ENCODE measurements around the gene TGM3. TPM values are rescaled to one million over a fixed set of nuclear protein-coding genes. Genes with fewer than 3 reads are reported as not detected.

Gene TGM3
- polyA plus RNA-seq, 1 donor from 2014 or later = 0.24 TPM

GRCh38 chr20:2279253-2279779, 16.5 kb upstream of the TGM3 start:
- H3K9me2 ChIP-seq (ENCODE audit: insufficient read depth, low read length) = no peaks in the 10 kb centered on the region
- no peaks in the 10 kb centered on the region for H3K36me3 ChIP-seq (ENCODE audit: insufficient read depth, low read length)
- H3F3A ChIP-seq (ENCODE audit: insufficient read depth, low read length, poor library complexity, severe bottlenecking) = no peaks in the 10 kb centered on the region
- no peaks in the 10 kb centered on the region for H3K9me3 ChIP-seq (ENCODE audit: low read length)
- no peak overlapping the region for H3K27ac ChIP-seq (ENCODE audit: low read length)
- H3K9ac ChIP-seq (ENCODE audit: low read length) = no peak overlapping the region
- no peak overlapping the region for H3K4me2 ChIP-seq (ENCODE audit: low read length)
- H4K20me1 ChIP-seq (ENCODE audit: insufficient read depth) = no peaks in the 10 kb centered on the region
- TF ChIP-seq REST (IDR thresholded peaks at IDR 0.05; ENCODE audit: borderline replicate concordance) (no peak), CTCF (IDR thresholded peaks at IDR 0.05; ENCODE audit: poor library complexity, severe bottlenecking) (no peak), RAD21 (conservative IDR thresholded peaks at IDR 0.05) (no peak), SMC3 (conservative IDR thresholded peaks at IDR 0.05; ENCODE audit: poor library complexity) (no peak), EP300 (conservative IDR thresholded peaks at IDR 0.05; ENCODE audit: poor library complexity, severe bottlenecking) (no peak), MXI1 (conservative IDR thresholded peaks at IDR 0.05; ENCODE audit: poor library complexity, severe bottlenecking) (no peak), EZH2 (IDR thresholded peaks at IDR 0.05; ENCODE audit: borderline replicate concordance, insufficient read depth, low read length, poor library complexity, severe bottlenecking) (no peak), TAF1 (IDR thresholded peaks at IDR 0.05; ENCODE audit: low read depth) (no peak), POLR2AphosphoS5 (IDR thresholded peaks at IDR 0.05) (no peak)
- no peak overlapping the region for H2AFZ ChIP-seq (ENCODE audit: low read depth, low read length)
- H3K4me3 ChIP-seq (ENCODE audit: low read length) = no peak overlapping the region
- H3K79me2 ChIP-seq (replicated peaks; ENCODE audit: insufficient read depth, low read length) = no peaks in the 10 kb centered on the region
- no peaks in the 10 kb centered on the region for H3K27me3 ChIP-seq (ENCODE audit: insufficient read depth, low read depth, low read length)

- Histone ChIP-seq H2AFZ (ENCODE audit: low read depth, low read length) (no peak overlapping the region), H3K27me3 (ENCODE audit: insufficient read depth, low read depth, low read length) (no peaks in the 10 kb centered on the region), H3K9ac (ENCODE audit: low read length) (no peak overlapping the region), H3K4me2 (ENCODE audit: low read length) (no peak overlapping the region), H3K79me2 (replicated peaks; ENCODE audit: insufficient read depth, low read length) (no peaks in the 10 kb centered on the region), H3K9me3 (ENCODE audit: low read length) (no peaks in the 10 kb centered on the region), H3K9me2 (ENCODE audit: insufficient read depth, low read length) (no peaks in the 10 kb centered on the region), H3K36me3 (ENCODE audit: insufficient read depth, low read length) (no peaks in the 10 kb centered on the region), H3F3A (ENCODE audit: insufficient read depth, low read length, poor library complexity, severe bottlenecking) (no peaks in the 10 kb centered on the region), H4K20me1 (ENCODE audit: insufficient read depth) (no peaks in the 10 kb centered on the region), H3K27ac (ENCODE audit: low read length) (no peak overlapping the region), H3K4me3 (ENCODE audit: low read length) (no peak overlapping the region)
- TF ChIP-seq REST (IDR thresholded peaks at IDR 0.05; ENCODE audit: borderline replicate concordance) (no peak), MXI1 (conservative IDR thresholded peaks at IDR 0.05; ENCODE audit: poor library complexity, severe bottlenecking) (no peak), RAD21 (conservative IDR thresholded peaks at IDR 0.05) (no peak), EP300 (conservative IDR thresholded peaks at IDR 0.05; ENCODE audit: poor library complexity, severe bottlenecking) (no peak), POLR2AphosphoS5 (IDR thresholded peaks at IDR 0.05) (no peak)
These were observed 15.7 kb upstream of the TGM3 start for GRCh38 chr20:2280082-2280481.

Measured in neural cell (in vitro differentiated cells).